SIG-M5 treated with dmso at 0.1 percent for 504 hours (cell line): ENCODE measurements around the gene MXD4.
A peak's percentile ranks its signal among the peaks of the same experiment; 100 is the strongest.

Experiments used
- DNase-seq: peaks from one replicate; lab custom pipeline; 2025; ENCODE audit not compliant: unreplicated experiment; lab: John Stamatoyannopoulos, UW

The MXD4 gene

GRCh38 chr4:2253160-2254084 lies 8.5 kb downstream of the MXD4 start:
- DNase-seq: no peak

- DNase-seq: no peak
These were observed 9.3 kb downstream of the MXD4 start for GRCh38 chr4:2252530-2253091.

- no peak for DNase-seq
These were observed 9.9 kb downstream of the MXD4 start for GRCh38 chr4:2251795-2252529.

GRCh38 chr4:2251073-2251794 lies 10.7 kb downstream of the MXD4 start:
- no peak for DNase-seq

GRCh38 chr4:2250357-2251072 lies 11.4 kb downstream of the MXD4 start:
- DNase-seq: no peak

GRCh38 chr4:2249526-2250356 lies 12.2 kb downstream of the MXD4 start:
- DNase-seq: no peak

GRCh38 chr4:2248821-2249261 lies 13.1 kb downstream of the MXD4 start:
- DNase-seq: no peak

GRCh38 chr4:2248044-2248780 lies 13.7 kb downstream of the MXD4 start:
- DNase-seq: no peak

GRCh38 chr4:2247128-2248043 lies 14.5 kb downstream of the MXD4 start:
- DNase-seq: no peak

- no peak for DNase-seq
These were observed 15.4 kb downstream of the MXD4 start for GRCh38 chr4:2246384-2247127.

- DNase-seq: no peak
These were observed 16.1 kb downstream of the MXD4 start for GRCh38 chr4:2245787-2246275.

- no peak for DNase-seq
These were observed 16.7 kb downstream of the MXD4 start for GRCh38 chr4:2245057-2245786.

GRCh38 chr4:2243681-2244380 lies 18.1 kb downstream of the MXD4 start:
- DNase-seq: peak; percentile 74

GRCh38 chr4:2241410-2242353 lies 20.2 kb downstream of the MXD4 start, which contains the start of the genes HAUS3 and POLN:
HAUS3 (minus strand) TSS chr4:2242121; CDS start chr4:2240946, 1,175 bp downstream.
POLN (minus strand) TSS chr4:2242121; CDS start chr4:2229231, 12,890 bp downstream.
- DNase-seq: peak; percentile 93
